Activated CD8-positive, alpha-beta T cell treated with anti-CD3 and anti-CD28 coated beads for 36 hours (primary cell): ENCODE data around the gene OTOF. TPM values are rescaled to one million over a fixed set of nuclear protein-coding genes. Genes with fewer than 3 reads are reported as not detected.
A peak's percentile ranks its signal among the peaks of the same experiment; 100 is the strongest.

ENCODE experiments used
- ATAC-seq: fragments of 200-7000 bp; cut with Tn5 transposase; one replicate; pipeline ENCODE4 v1.10.0; 2021; ENCODE audit warnings: mild to moderate bottlenecking, moderate library complexity
- CTCF ChIA-PET: fragments of 350-600 bp; sonication (Branson Sonifier 250); formaldehyde crosslinking; loops from one replicate; lab custom pipeline; 2021; ENCODE audit warnings: antibody characterized with exemption; lab: Charles Lee
- POLR2A ChIA-PET: fragments of 350-600 bp; sonication (Branson Sonifier 250); formaldehyde crosslinking; loops from one replicate; lab custom pipeline; 2021; ENCODE audit warnings: antibody characterized with exemption; lab: Charles Lee
- DNase-seq: peaks from one replicate; pipeline ENCODE4 v3.0.0-alpha.2; 2020
- H3K27ac Mint-ChIP-seq: one replicate; pipeline ENCODE4 v1.8.0; 2021; ENCODE audit warnings: mild to moderate bottlenecking, mixed read lengths
- H3K27me3 Mint-ChIP-seq: one replicate; pipeline ENCODE4 v1.8.0; 2021; ENCODE audit warnings: mixed read lengths
- H3K36me3 Mint-ChIP-seq: one replicate; pipeline ENCODE4 v1.8.0; 2021; ENCODE audit warnings: low read depth, mixed read lengths
- H3K4me1 Mint-ChIP-seq: one replicate; pipeline ENCODE4 v1.8.0; 2021; ENCODE audit warnings: low read depth, mixed read lengths
- H3K4me3 Mint-ChIP-seq: one replicate; pipeline ENCODE4 v1.8.0; 2021; ENCODE audit warnings: mild to moderate bottlenecking, moderate library complexity, mixed read lengths
- H3K9me3 Mint-ChIP-seq: one replicate; pipeline ENCODE4 v1.8.0; 2021; ENCODE audit warnings: mixed read lengths
- CTCF ChIP-seq: fragments of 200-600 bp; IDR thresholded peaks from one replicate; pipeline ENCODE4 v1.8.0; 2022; ENCODE audit warnings: antibody characterized with exemption, mild to moderate bottlenecking
- intact Hi-C: fragments of 100-400 bp; cut with micrococcal nuclease; formaldehyde crosslinking; loops from one replicate; pipeline ENCODE4 v1.10.0; 2022
- total RNA-seq, 2 experiments: library from RNA; stranded (reverse); gene quantifications; one replicate each; pipeline ENCODE4 v1.2.3, GENCODE V29; 2021

OTOF gene
- under 1 TPM; 0.60 to 0.81 TPM for total RNA-seq

DNA sequence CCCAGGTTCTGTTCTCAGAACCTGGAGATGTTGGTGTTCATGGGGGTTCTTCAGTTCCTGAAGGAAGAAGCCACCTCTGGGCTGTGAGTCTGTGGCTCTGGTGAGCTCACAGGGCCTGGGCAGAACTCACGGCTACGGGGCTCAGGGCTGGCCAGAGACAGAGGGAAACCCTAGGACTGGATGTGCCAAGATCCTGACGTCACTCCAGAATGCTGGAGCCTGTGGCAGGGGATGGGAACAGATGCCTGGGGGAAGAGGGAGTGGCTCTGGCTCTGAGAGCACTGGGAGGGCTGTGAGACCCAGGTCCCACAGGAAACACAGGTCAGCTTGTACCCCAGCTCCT, at the start of gene OTOF:
TSS of gene OTOF (minus strand) at position 214 of the 343 bp plus-strand sequence.
- no peak for ATAC-seq
- no peaks in the 10 kb centered on the region for H3K27me3 Mint-ChIP-seq
- H3K9me3 Mint-ChIP-seq, result no peaks in the 10 kb centered on the region
- POLR2A ChIA-PET, result no interaction called here
- H3K36me3 Mint-ChIP-seq, result no peaks in the 10 kb centered on the region
- DNase-seq, result no peak
- CTCF ChIA-PET, result interaction anchor here (1.1 to 1.5 kb wide), 2 partner anchors 24 to 100 kb away, joined by 3 to 5 read pairs; no protein-coding TSS in a partner anchor
- intact Hi-C loops, result no loop called here
- peaks cover 4% of the 10 kb centered on the region for H3K4me1 Mint-ChIP-seq
- TF ChIP-seq CTCF, result no peak
- peak within 1 kb of the TSS; percentile 41 for H3K4me3 Mint-ChIP-seq
- H3K27ac Mint-ChIP-seq, result no peak within 1 kb of the TSS

DNA sequence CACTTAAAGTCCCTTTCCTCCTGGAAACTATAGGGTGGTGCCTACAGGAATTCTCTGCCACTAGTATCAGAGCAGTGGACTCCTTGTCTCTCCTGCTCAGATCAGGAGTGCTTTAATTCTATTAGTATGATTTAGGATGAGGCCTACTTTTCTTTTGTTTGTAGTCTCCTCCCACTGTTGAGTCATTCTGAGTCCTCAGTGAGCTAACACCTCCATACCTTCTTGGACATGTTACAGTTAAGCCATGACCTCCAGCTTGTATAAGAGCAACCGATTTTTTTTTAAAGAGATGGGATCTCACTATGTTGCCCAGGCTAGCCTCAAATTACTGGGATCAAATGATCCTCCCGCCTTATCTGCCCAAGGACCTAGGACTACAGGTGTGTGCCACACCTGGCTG, 48.7 kb upstream of the OTOF start:
- ATAC-seq, result no peak
- CTCF ChIA-PET, result no interaction called here

GRCh38 chr2:26526105-26526504, 48.2 kb upstream of the OTOF start:
- no peak for TF ChIP-seq CTCF
- Mint-ChIP-seq H3K9me3 (no peaks in the 10 kb centered on the region), H3K27ac (no peak overlapping the region), H3K36me3 (no peaks in the 10 kb centered on the region), H3K4me1 (no peaks in the 10 kb centered on the region), H3K27me3 (no peaks in the 10 kb centered on the region), H3K4me3 (no peak overlapping the region)
- CTCF ChIA-PET, result no interaction called here
- intact Hi-C loops, result no loop called here
- ATAC-seq (no peak), DNase-seq (no peak)
- POLR2A ChIA-PET, result no interaction called here

More for the DNA sequence above, 48.7 kb upstream of the OTOF start:
- H3K27me3 Mint-ChIP-seq, result no peaks in the 10 kb centered on the region
- no peak for DNase-seq
- H3K4me3 Mint-ChIP-seq, result no peak overlapping the region
- no peak overlapping the region for H3K27ac Mint-ChIP-seq
- no peaks in the 10 kb centered on the region for H3K4me1 Mint-ChIP-seq
- POLR2A ChIA-PET, result no interaction called here
- no peaks in the 10 kb centered on the region for H3K9me3 Mint-ChIP-seq
- no peaks in the 10 kb centered on the region for H3K36me3 Mint-ChIP-seq
- intact Hi-C loops, result no loop called here
- no peak for TF ChIP-seq CTCF

DNA sequence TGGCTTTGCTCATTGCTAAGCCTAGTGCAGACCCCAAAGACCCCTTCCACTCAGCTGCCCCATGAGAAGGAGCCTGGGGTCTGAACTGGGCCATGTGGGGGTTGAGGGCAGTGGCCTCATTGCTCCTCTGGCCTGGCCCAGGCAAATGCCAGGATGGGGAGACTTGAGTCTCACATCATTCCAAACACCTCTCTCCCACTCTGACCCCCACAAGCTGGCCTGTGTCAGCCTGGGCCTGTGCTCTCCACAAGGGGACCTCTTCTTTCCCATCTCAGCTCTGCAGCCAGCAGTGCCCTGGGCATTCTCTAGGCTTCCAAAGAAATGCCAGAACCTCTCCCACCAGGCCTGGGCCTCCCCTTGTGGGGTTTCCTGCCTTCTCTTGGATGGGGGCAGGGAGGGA, 45.8 kb upstream of the OTOF start:
- H3K27ac Mint-ChIP-seq, result no peak overlapping the region
- CTCF ChIA-PET, result interaction anchor here (1.0 to 1.3 kb wide), 2 partner anchors 54 to 91 kb away, joined by 3 read pairs; no protein-coding TSS in a partner anchor

More for the DNA sequence above, 45.8 kb upstream of the OTOF start:
- no peak for TF ChIP-seq CTCF
- Mint-ChIP-seq H3K4me1 (peaks cover 14% of the 10 kb centered on the region), H3K9me3 (no peaks in the 10 kb centered on the region), H3K4me3 (no peak overlapping the region), H3K36me3 (no peaks in the 10 kb centered on the region), H3K27me3 (no peaks in the 10 kb centered on the region)
- ATAC-seq (no peak), DNase-seq (no peak)
- intact Hi-C loops, result no loop called here
- POLR2A ChIA-PET, result interaction anchor here (1.2 kb wide), 1 partner anchor 11 kb away, joined by 3 read pairs; no protein-coding TSS in a partner anchor
